T-helper 9 cell (primary cell): ENCODE data around the gene PTPRJ.
"Not testable (repeated sequence)": the region's sequence is repeated elsewhere in the genome, so short reads cannot be mapped to it uniquely, and the experiment has no call there.

Source experiments
- DNase-seq: peaks from one replicate; pipeline ENCODE4 v3.0.0-alpha.2; 2020

PTPRJ gene

DNA sequence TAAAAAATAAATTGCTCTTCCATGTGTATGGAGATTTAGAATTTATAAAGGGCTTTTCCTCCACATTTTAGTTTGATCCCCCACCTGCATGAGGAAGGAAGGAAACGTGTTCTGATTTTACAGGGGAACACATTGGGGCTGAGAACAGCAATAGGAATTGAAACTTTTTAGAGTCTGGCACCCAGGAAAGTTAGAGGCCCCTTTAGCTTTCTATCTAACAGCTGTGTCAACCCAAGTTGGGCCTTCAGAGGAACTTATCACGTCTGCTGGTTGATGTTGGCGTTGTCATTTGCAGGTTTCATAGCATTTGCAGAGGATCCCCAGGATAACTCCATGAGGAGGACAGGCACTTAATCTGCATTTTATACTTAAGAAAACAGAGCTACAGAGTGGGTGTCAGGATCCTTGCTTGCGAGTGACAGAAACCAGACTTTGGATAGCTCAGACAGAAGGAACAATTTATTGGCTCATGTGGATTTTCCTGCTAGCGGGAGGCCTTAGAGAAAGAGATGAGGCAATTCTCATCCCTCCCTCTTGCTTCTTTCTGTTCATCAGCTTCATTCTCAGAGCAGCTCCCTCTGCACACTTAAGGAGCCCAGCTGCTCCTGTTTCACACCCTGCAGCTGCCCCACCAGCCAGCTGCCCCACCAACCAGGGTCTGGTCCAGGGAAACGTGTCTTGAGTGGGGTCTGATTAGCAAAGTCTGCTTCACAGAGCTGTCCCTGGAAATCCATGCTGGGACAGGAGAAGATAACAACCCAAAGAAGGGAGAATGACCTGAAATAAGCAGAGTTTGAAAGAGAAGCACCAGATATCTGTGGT lies 143.8 kb downstream of the PTPRJ start:
- no peak for DNase-seq

GRCh38 chr11:48124880-48125279 lies 144.5 kb downstream of the PTPRJ start:
- DNase-seq = no peak

DNA sequence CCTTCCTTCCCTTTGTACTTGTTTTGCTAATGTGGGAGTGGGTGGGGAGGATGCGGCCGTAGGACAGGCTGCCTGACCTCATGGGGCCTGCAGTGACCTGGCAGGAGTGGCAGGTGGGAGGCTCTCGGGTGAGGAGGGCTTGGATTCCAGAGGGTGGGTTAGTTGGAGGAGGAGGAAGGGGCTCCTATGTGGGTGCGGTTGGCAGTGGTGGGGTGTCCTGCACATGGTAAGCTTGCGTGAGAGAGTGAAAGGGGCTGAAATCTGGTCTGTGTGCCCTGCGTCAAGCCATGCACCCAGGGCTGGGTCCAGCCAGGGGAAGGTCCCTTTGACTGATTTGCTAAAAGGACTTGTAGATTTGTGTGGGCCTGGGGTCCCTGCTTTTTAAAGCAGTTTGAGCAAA lies 145.5 kb downstream of the PTPRJ start:
- no peak for DNase-seq

DNA sequence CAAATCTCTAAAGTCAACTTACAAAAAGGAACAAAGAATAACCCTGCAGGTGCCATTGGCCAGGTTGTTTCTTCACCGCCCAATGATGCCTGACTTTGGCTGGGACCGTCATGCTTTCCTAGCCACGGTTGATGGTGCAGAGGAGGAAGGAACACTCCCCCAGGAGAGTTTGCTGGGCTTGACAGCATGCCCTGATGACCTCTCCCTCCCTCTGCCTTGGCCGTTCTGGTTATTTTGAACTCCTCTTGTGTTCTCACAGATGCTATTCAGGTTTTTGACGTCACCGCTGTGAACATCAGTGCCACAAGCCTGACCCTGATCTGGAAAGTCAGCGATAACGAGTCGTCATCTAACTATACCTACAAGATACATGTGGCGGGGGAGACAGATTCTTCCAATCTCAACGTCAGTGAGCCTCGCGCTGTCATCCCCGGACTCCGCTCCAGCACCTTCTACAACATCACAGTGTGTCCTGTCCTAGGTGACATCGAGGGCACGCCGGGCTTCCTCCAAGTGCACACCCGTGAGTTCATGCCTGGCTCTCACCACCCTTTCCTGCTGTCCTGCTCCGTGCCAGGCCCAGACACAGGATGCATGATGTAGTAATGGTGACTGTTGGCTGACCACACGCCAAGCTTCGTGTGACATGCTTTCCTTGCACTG lies 147.3 kb downstream of the PTPRJ start:
- DNase-seq = no peak

DNA sequence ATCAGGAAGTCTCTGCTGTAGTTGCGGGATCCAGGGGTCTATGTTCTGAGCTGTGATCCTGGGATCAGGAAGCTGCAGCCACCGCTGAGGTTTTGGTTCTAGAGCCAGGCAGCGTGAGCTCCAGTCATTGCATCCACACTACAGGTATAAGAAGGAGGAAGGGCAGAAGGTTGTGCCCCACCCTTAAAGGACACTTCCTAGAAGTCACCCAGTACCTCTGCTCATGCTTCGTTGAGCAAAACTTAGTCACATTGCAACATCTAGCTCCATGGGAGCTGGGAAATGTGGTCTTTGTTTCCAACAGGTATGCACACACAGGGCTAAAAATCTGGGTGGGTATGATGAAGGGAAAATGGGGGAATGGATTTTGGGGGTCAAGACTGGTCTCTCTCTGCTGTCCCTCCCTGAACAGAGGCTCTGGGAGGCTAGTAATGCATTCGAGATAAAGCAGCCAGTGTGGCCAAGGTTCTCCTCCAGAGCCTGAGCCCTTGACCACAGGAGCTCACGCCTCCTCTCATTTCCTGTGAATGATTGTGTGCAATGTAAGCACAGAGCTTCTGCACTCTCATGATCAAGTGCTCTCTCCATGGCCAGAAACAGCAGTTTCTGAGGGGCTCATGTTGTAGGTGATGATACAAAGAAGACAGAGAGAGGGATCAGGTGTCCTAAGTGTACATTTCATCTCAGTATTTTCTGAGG lies 149.5 kb downstream of the PTPRJ start:
- no peak for DNase-seq

GRCh38 chr11:48134221-48134922 lies 154.0 kb downstream of the PTPRJ start:
- DNase-seq = no peak

GRCh38 chr11:48138222-48138621 lies 157.9 kb downstream of the PTPRJ start:
- no peak for DNase-seq

- DNase-seq = not testable (repeated sequence)
These were observed 159.5 kb downstream of the PTPRJ start for GRCh38 chr11:48139896-48140295.

GRCh38 chr11:48141475-48142122 lies 161.2 kb downstream of the PTPRJ start:
- no peak for DNase-seq

- no peak for DNase-seq
These were observed 162.5 kb downstream of the PTPRJ start for GRCh38 chr11:48142889-48143288.

- no peak for DNase-seq
These were observed 168.4 kb downstream of the PTPRJ start for GRCh38 chr11:48148749-48149148.

GRCh38 chr11:48150213-48150612 lies 169.9 kb downstream of the PTPRJ start:
- DNase-seq = no peak

DNA sequence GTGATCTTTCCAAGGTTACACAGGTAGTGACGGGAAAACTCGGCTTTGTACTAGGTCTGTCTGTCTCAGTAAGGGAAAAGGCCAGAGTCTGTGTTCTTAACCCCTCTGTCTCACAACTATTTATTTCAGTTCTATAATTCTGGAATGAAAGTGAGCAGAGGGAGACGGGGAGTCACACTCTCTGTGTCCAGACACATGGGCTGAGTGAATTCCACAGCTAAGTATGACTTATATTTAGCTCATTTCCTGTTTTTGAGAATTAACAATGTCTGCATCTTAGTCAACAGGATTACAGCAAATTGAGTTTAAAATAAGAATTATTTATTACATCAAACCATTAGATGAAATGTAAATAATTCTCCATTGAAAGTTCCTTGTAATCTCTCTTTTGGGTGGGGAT lies 173.8 kb downstream of the PTPRJ start:
- no peak for DNase-seq

DNA sequence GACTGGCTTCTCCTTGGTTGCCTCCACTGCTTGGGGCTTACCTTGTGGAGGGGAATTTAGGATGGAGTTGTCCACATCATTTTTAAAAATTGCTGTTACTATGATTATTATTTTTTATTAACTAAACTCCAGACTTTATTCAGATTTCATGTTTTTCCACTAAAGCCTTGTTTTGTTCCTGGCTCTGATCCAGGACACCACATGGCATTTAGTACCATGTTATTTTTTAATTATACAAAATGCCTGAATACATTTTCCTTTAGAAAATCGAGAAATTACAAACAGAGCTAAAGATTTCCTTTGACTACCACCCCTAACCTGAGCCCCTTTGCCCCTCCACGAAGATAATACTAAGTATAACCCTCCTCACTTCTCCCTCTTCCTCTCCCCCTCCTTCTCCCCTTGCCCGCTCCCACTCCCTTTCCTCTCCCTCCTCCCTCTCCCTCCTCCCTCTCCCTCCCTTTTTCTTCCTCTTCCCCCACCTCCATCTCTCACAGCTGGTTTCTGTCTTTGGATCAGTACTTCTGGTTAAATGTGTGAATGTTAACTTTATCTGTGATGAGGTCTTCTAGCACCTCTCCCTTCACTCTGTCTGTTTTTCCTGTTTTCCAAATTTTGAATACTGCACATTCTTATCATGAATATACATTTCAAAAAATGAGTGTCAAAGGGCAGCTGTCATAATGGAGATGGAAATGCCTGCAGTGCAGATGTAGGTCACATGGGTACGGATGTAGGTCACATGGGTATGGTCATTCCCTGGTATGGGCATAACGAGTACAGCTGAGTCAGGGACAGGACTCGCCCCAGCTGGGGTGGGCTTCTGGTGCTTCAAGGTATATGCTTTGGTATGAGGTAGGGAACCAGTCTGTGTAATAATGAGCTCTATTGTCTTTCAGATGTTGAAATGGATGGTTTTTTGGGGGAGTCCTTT lies 181.9 kb downstream of the PTPRJ start:
- DNase-seq = no peak

GRCh38 chr11:48162885-48163268 lies 182.5 kb downstream of the PTPRJ start:
- no peak for DNase-seq

GRCh38 chr11:48163360-48164100 lies 183.2 kb downstream of the PTPRJ start:
- DNase-seq = no peak

DNA sequence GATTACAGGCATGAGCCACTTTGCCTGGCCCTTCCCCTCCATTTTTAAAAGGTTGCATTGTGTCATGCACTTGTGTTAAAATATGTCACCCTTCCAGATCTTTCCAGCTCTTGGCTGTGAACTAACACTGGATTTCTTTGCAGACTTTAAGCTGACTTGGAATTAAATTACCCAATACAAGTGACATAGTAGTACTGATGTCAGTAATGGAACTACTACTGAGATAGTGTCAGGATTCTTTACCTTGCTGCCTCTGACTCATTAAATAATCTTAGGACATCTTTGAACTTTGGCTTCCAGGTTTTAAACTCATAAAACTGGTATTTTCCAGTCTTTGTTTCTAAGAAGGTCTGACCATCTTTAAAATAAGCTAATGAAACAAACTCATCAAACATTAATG lies 184.5 kb downstream of the PTPRJ start:
- DNase-seq = no peak

- no peak for DNase-seq
These were observed 185.1 kb downstream of the PTPRJ start for GRCh38 chr11:48165426-48165825.

GRCh38 chr11:48167380-48167779 lies 187.0 kb downstream of the PTPRJ start:
- no peak for DNase-seq

GRCh38 chr11:48168815-48169214 lies 188.5 kb downstream of the PTPRJ start:
- DNase-seq = no peak

GRCh38 chr11:48169259-48169658 lies 188.9 kb downstream of the PTPRJ start:
- DNase-seq = no peak
